Heart left ventricle (tissue), 16 donors: ENCODE measurements around the gene PIK3R2. TPM values are rescaled to one million over a fixed set of nuclear protein-coding genes. Genes with fewer than 3 reads are reported as not detected.

Source experiments
- ATAC-seq, 4 donors: fragments of 200-7000 bp; cut with Tn5 transposase; one replicate each; pipeline ENCODE4 v1.9.1; 2020 to 2022; ENCODE audit warnings: moderate library complexity in 4 of 4, mild to moderate bottlenecking in 3 of 4, moderate number of reproducible peaks in 1 of 4
- DNase-seq, 5 donors: peaks; one replicate each; pipeline ENCODE4 v3.0.0-alpha.2; 2020
- H3K27ac ChIP-seq, 12 donors: fragments of 200-600 bp; sonication (generic) in 4 of 12; one replicate each; pipeline versions ENCODE4 v1.5.0 to v1.8.0; 2016 to 2022; ENCODE audit warnings: mild to moderate bottlenecking in 2 of 12
- H3K27me3 ChIP-seq, 9 donors: fragments of 200-600 bp; sonication (generic) in 2 of 9; one replicate each; pipeline versions ENCODE4 v1.5.1 to v1.8.0; 2016 to 2022; ENCODE audit warnings: mild to moderate bottlenecking in 3 of 9
- H3K36me3 ChIP-seq, 9 donors: fragments of 200-600 bp; sonication (generic) in 2 of 9; one replicate each; pipeline versions ENCODE4 v1.5.0 to v1.8.0; 2018 to 2022; ENCODE audit warnings: mild to moderate bottlenecking in 2 of 9
- H3K4me1 ChIP-seq, 12 donors: fragments of 200-600 bp; sonication (generic) in 4 of 12; one replicate each; pipeline versions ENCODE4 v1.5.0 to v1.8.0; 2016 to 2022; ENCODE audit warnings: mild to moderate bottlenecking in 3 of 12
- H3K4me3 ChIP-seq, 12 donors: fragments of 200-600 bp; sonication (generic) in 4 of 12; one replicate each; pipeline versions ENCODE4 v1.5.0 to v1.8.0; 2017 to 2022; ENCODE audit warnings: mild to moderate bottlenecking in 9 of 12, moderate library complexity in 4 of 12
- H3K9me3 ChIP-seq, 12 donors: fragments of 200-600 bp; sonication (generic) in 4 of 12; one replicate each; pipeline versions ENCODE4 v1.5.0 to v1.8.0; 2016 to 2022; ENCODE audit warnings: mild to moderate bottlenecking in 1 of 12
- CTCF ChIP-seq, 12 donors: fragments of 200-600 bp; sonication (generic) in 4 of 12; IDR thresholded peaks; one replicate each; pipeline versions ENCODE4 v1.5.0 to v1.8.0; 2018 to 2022; ENCODE audit warnings: antibody characterized with exemption in 12 of 12, mild to moderate bottlenecking in 5 of 12
- POLR2A ChIP-seq, 2 donors: fragments of 450-650 bp; IDR thresholded peaks; one replicate each; pipeline ENCODE4 v1.6.1; 2017; ENCODE audit warnings: antibody characterized with exemption in 2 of 2, mild to moderate bottlenecking in 2 of 2, moderate library complexity in 2 of 2
- WGBS, 4 donors: extraction: QIAGEN DNeasy Blood & Tissue Kit in 2 of 4; methylation state at CpG; one replicate each; pipeline versions ENCODE4 v1.1.5 to v1.1.7; 2013 to 2018; 5-methylcytosine and 5-hydroxymethylcytosine counted together
- intact Hi-C, 10 donors: fragments of 100-400 bp; cut with DNase I; formaldehyde crosslinking; loops; one replicate each; pipeline versions ENCODE4 v1.11.1 to v1.14.2; 2022
- polyA plus RNA-seq, 2 donors: library from polyadenylated mRNA; stranded (reverse); fragments of 200-250 nt; gene quantifications; one replicate each; pipeline ENCODE4 v1.2.3, GENCODE V29; 2013
- total RNA-seq, 9 donors: library from RNA; depleted of rRNA in 2 of 9; stranded (reverse); fragments of >200 nt in 2 of 9; fragmentation: NEBNext Ultra II Directional in 3 of 9; extraction: Animal tissue kit (Norgen Biotek cat#: 25700) in 3 of 9; gene quantifications; one replicate each; pipeline versions ENCODE4 v1.1.0 to v1.2.4, GENCODE V29; 2016 to 2023
- donor health status: ischemic (EF 13 %, LVEDD 7.1; RV severe dilation, severe dysfunction).
- donor health status: healthy with polysubstance abuse.
- donor health status: DM: no; HTN: yes; CAD: no.
- donor health status: DM: no; HTN: no; CAD: no.
- donor health status: ischemic (EF 25% LVEDD 6.9; RV normal size, moderate dysfunction).
- donor health status: ischemic (EF 25% LVEDD 5.7; RV mildly dilated, moderate dysfunction).
- donor health status: healthy.
- donor health status: DM: yes; HTN: yes; CAD: no.
- donor health status: ischemic (EF 35%, LVEDD 5.7; RV mildly dilated, moderate dysfunction).
- donor health status: nonischemic (EF 11% LVEDD 7.7; RV severe dilation, severe dysfunction).
- donor health status: DM: yes; HTN: yes; CAD: no.
- donor health status: PGD.
- donor health status: ischemic (EF 29% LVEDD 5.4; RV normal size, mild dysfunction).
- donor health status: nonischemic (EF 23%, LVEDD 6.1; RV moderate dilation, normal function).

PIK3R2 gene
- total and polyA plus RNA-seq, 11 donors, result 4.0 to 28.6 (median 23.4) TPM

DNA sequence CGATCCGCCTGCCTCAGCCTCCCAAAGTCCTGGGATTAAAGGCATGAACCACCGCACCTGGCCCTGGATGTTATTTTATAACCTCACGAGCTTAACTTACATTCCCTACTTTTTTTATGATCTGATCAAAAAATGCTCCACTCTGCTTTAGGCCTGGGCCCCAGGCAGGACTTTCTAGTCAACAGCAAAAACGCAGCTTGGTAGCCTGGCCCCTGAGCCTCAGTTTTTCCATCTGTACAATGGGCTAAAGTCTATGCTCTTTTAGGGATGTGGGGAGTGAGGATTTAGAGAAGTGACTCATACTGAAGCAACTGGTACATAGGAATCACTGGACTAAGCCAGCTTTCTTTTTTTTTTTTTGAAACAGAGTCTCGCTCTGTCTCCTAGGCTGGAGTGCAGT lies 11.9 kb upstream of the PIK3R2 start:
- no peaks in the 10 kb centered on the region for H3K27me3 ChIP-seq
- H3K4me1 ChIP-seq, result no peaks in the 10 kb centered on the region
- ATAC-seq (no peak), DNase-seq (no peak)
- no peak for TF ChIP-seq CTCF (IDR thresholded peaks at IDR 0.05)
- no peak for TF ChIP-seq POLR2A (IDR thresholded peaks at IDR 0.05)
- intact Hi-C loops, result no loop called here
- peaks cover 0 to 90% (median 51%) of the 10 kb centered on the region in 9 donors for H3K36me3 ChIP-seq
- 93 to 95% (median 94%) methylated on average over 6 of the region's 6 CpGs for whole genome bisulfite sequencing, 4 donors
- no peak overlapping the region for H3K27ac ChIP-seq
- H3K9me3 ChIP-seq, result no peaks in the 10 kb centered on the region
- H3K4me3 ChIP-seq, result no peak overlapping the region

GRCh38 chr19:18143902-18144301 lies 9.1 kb upstream of the PIK3R2 start:
- no peak for TF ChIP-seq POLR2A (IDR thresholded peaks at IDR 0.05)
- no peak for TF ChIP-seq CTCF (IDR thresholded peaks at IDR 0.05)
- Histone ChIP-seq H3K27me3 (no peaks in the 10 kb centered on the region), H3K4me1 (no peaks in the 10 kb centered on the region), H3K9me3 (no peaks in the 10 kb centered on the region), H3K36me3 (peaks cover 0 to 88% (median 53%) of the 10 kb centered on the region in 9 donors), H3K4me3 (no peak overlapping the region), H3K27ac (no peak overlapping the region)
- DNase-seq (no peak), ATAC-seq (no peak)
- WGBS, 4 donors, result 81 to 96% (median 94%) methylated on average over 3 of the region's 3 CpGs
- intact Hi-C loops, result no loop called here

GRCh38 chr19:18144361-18144760 lies 8.6 kb upstream of the PIK3R2 start:
- no peak for DNase-seq

DNA sequence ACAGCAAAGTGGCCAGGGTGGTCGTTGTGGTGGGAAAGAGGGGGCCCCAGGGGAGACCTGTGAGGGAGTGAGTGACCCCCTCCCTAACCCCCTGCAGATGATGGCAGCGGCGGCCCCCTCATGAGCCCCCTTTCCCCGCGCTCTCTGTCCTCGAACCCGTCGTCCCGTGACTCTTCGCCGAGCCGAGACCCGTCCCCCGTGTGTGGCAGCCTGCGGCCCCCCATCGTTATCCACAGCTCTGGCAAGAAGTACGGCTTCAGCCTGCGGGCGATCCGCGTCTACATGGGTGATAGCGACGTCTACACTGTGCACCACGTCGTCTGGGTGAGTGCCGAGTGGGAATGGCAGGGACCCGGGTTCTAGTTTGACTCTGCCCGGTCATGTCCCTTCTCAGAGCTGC lies 8.1 kb upstream of the PIK3R2 start:
- no peaks in the 10 kb centered on the region for H3K9me3 ChIP-seq
- H3K36me3 ChIP-seq, result peaks cover 0 to 81% (median 49%) of the 10 kb centered on the region in 9 donors
- H3K4me3 ChIP-seq, result no peak overlapping the region
- intact Hi-C loops, result no loop called here
- WGBS, 4 donors, result 94 to 98% (median 97%) methylated on average over 28 of the region's 28 CpGs
- no peak overlapping the region for H3K27ac ChIP-seq
- no peaks in the 10 kb centered on the region for H3K27me3 ChIP-seq
- no peaks in the 10 kb centered on the region for H3K4me1 ChIP-seq
- ATAC-seq (no peak), DNase-seq (no peak)
- TF ChIP-seq POLR2A (IDR thresholded peaks at IDR 0.05), result no peak

More at GRCh38 chr19:18144361-18144760, 8.6 kb upstream of the PIK3R2 start:
- ATAC-seq, result no peak
- Histone ChIP-seq H3K4me1 (no peaks in the 10 kb centered on the region), H3K36me3 (peaks cover 0 to 83% (median 50%) of the 10 kb centered on the region in 9 donors), H3K4me3 (no peak overlapping the region), H3K9me3 (no peaks in the 10 kb centered on the region), H3K27me3 (no peaks in the 10 kb centered on the region), H3K27ac (no peak overlapping the region)
- intact Hi-C loops, result no loop called here
- WGBS, 4 donors, result 92 to 95% (median 93%) methylated on average over 15 to 16 of the region's 16 CpGs
- TF ChIP-seq POLR2A (IDR thresholded peaks at IDR 0.05) (no peak), CTCF (IDR thresholded peaks at IDR 0.05) (no peak)

DNA sequence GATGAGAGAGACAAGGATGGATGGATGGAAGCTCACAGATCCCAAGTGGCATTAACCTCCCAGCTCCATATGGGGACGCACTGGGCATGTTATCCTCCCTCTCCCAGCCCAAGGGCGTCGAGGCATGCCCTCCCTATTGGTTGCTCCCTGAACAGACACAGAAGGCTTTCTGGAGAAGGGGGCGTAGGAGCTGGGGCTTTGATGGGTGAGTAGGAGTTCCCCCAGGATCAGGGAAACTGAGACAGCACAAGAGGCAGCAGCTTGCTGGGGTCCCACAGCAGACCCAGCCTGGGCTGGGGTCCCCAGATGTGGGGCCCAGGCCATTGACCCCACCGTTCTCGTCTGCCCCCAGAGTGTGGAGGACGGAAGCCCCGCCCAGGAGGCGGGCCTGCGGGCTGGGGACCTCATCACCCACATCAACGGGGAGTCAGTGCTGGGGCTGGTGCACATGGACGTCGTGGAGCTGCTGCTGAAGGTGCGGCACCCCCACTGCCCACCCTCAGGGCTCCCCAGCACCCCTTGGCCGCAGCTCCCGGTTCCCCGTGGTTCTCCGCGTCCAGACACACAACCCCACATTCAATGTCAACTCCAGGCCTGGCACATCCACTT lies 7.5 kb upstream of the PIK3R2 start:
- Histone ChIP-seq H3K4me3 (no peak overlapping the region), H3K27me3 (no peaks in the 10 kb centered on the region), H3K36me3 (peaks cover 0 to 77% (median 46%) of the 10 kb centered on the region in 9 donors), H3K27ac (no peak overlapping the region), H3K9me3 (no peaks in the 10 kb centered on the region), H3K4me1 (no peaks in the 10 kb centered on the region)
- TF ChIP-seq CTCF (IDR thresholded peaks at IDR 0.05) (no peak), POLR2A (IDR thresholded peaks at IDR 0.05) (no peak)
- DNase-seq (no peak), ATAC-seq (no peak)
- WGBS, 4 donors, result 96 to 99% (median 97%) methylated on average over 10 to 19 of the region's 19 CpGs
- intact Hi-C loops, result no loop called here
